GM19240 (cell line): Measurements from ENCODE around the gene PANK3.
"Not testable (repeated sequence)": the region's sequence is repeated elsewhere in the genome, so short reads cannot be mapped to it uniquely, and the experiment has no call there.

Source experiments
- DNase-seq: peaks from one replicate; pipeline ENCODE4 v3.0.0; 2011; ENCODE audit warnings: low spot score; ENCODE audit not compliant: insufficient read length

PANK3 gene

DNA sequence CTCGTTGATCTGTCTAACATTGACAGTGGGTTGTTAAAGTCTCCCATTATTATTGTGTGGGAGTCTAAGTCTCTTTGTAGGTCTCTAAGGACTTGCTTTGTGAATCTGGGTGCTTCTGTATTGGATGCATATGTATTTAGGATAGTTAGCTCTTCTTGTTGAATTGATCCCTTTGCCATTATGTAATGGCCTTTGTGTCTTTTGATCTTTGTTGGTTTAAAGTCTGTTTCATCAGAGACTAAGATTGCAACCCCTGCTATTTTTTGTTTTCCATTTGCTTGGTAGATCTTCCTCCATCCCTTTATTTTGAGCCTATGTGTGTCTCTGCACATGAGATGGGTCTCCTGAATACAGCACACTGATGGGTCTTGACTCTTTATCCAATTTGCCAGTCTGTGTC is 17.0 kb upstream of the PANK3 start:
- DNase-seq = not testable (repeated sequence)

DNA sequence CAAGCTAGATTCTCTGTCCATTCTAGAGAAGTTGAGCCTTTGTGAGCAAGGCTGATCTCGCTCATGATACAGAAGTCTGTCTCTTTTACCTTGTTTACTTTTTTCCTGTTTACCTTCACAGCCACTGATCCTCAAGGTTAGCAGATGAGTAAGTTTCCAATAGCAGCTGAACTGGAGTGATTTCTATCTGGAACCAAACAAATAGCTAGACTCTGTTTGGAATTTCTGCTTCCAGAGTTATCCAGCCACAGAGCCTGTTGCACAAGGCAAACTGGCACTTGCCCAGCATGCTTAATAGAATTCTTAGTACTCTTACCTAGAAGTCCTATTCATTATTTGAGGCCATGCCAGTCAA is 12.8 kb upstream of the PANK3 start:
- DNase-seq = no peak

DNA sequence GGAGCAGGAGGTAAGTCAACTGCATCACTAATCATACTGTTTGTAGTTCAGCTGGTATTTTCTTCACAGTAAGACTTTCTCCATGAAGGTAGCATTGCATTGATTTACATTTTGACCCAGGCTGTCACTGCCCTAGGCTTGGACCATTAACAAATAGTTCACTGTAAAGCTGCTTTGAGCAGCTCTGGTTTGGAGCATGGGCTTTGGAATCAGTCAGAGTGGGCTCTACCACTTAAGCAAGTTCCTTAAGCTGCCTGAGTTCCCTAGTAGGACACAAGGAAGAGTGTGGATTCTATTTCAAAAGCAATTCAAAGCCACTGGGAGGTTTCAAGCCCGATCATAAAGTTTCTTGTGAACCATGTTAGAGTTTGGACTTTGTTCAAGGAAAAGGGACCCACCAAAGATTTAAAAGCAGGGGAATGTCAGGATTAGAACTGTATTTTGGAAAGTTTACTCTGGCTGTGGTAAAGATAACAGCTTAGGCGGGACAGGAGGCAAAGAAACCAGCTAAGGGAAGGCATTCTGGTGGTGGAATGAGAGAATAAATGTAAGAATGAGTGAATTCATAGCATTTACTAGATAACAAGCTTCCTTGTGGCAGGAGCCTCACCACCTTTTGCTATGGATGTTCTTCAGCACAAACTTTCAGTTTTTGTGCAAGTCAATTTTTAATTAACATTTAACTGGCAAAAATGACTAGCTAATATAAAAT is 12.3 kb upstream of the PANK3 start:
- DNase-seq = no peak

DNA sequence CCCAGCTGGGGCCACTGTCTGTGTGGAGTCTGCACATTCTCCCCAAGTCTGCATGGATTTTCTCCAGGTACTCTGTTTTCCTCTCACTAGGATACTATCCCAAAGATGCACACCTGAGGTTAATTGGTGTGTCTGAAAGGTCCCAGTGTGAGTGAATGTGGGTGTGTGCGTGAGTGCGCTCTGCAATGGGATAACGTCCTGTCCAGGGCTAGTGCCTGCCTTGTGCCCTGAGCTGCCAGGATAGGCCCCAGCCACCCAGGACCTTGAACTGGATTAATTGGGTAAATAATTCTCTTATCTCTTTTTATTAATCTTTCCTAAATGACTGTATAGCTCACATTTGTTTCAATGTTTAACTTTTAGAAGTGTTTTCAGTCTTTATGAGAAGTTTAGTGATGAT is 11.5 kb upstream of the PANK3 start:
- no peak for DNase-seq

DNA sequence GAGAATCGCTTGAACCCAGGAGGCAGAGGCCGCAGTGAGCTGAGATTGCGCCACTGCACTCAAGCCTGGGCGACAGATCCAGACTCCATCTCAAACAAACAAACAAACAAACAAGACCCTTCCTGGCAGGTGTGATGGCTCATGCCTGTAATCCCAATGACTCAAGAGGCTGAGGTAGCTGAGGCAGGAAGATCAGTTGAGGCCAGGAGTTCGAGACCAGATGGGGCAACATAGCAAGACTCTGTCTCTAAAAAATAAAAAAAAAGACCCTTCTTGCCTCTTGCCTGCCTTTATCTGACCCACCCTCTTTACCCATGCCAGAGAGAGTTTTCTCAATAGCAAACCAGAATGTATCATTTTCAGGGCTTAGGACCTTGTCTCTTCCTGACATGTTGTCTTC is 8.8 kb upstream of the PANK3 start:
- DNase-seq = no peak

DNA sequence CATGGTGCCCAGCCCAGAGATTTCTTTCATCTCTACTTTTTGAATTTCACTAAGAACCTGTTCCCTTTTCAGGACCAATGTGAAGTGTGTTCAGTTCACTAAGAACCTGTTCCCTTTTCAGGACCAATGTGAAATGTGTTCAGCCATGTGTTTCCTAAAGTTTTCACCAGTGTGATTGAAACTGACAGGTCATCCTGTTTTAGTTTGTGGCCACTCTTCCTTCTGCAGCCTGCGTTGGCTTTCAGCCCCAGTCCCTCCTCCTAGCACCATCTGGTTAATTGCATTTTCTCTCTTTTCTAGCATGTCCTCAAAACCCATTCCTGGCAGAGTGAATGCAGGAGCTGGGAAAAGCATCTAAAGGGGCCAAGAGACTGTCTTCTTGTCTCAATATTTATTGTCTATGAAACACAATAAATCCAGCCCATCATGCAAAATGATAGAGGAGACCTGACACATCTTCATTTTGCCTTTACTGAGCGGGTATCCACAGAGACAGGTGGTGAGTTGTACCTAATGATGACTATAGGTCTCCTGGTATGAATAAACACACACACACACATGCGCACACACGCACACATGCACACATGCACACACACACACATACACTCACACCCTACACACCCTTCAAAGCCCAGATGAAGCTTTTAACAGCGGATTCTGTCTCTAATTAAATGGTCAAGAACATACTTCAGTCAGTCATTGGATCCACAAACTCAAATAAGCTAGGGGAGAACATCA is 6.1 kb upstream of the PANK3 start:
- no peak for DNase-seq

DNA sequence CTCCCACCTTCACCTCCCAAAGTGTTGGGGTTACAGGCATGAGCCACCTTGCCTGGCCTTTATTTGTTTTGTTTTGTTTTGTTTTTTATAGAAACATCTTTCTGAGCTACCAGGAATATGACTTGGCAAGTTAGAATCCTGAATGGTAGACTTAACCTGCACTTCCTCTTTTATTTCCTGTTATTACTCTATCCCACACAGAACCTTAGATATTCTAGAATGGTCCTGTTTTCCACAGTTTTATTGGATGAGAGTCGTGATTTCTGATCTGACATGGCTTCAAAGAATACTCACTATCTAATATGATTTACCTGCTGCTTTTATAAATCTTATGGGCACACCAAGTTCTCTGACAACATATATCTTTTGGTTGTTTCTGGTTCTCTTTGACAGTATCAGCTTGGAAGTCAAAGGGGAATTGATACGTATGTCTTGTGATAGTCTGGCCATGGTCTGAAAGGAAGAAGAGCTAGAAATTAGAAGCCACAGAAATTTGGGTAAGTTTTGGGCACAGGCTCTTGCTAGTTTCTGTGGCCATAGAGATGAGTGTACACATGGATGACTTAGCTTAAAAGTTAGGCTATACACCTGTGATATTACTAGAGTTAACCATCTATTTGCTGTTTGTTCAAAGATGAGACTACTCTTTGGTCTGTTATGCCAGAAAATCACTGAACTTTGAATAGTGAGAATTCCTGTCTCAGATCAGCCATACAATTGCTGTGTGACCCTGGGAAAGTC is 4.7 kb upstream of the PANK3 start:
- no peak for DNase-seq

DNA sequence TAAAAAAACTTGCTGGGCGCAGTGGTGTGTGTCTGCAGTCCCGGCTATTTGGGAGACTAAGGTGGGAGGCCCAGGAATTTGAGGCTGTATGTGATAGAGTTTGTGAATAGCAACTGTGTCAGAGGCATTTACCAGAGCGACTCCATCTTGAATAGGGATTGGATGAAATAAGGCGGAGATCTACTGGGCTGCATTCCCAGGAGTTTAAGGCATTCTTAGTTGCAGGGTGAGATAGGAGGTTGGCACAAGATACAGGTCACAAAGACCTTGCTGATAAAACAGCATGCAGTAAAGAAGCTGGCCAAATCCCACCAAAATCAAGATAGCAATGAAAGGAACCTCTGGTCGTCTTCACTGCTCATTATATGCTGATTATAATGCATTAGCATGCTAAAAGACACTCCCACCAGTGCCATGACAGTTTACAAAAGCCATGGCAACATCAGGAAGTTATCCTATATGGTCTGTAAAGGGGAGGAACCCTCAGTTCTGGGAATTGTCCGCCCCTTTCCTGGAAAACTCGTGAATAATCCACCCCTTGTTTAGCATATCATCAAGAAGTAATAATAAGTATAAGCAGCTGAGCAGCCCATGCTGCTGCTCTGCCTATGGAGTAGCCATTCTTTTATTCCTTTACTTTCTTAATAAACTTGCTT is 1.8 kb upstream of the PANK3 start:
- DNase-seq = not testable (repeated sequence)

DNA sequence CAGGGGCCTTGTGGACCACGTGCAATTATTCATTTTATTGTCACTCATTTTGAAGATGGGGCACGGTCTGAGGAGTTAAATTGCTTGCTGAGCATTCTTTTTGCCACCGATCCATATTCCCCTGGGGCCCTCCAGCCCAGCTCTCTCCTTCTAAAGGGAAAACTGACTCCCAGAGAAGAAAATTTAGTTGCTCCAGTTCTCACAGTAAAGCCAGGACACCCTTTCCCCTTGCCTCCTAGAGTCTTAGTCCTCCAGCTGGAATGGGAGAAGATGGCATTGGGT is 1.0 kb upstream of the PANK3 start:
- no peak for DNase-seq

DNA sequence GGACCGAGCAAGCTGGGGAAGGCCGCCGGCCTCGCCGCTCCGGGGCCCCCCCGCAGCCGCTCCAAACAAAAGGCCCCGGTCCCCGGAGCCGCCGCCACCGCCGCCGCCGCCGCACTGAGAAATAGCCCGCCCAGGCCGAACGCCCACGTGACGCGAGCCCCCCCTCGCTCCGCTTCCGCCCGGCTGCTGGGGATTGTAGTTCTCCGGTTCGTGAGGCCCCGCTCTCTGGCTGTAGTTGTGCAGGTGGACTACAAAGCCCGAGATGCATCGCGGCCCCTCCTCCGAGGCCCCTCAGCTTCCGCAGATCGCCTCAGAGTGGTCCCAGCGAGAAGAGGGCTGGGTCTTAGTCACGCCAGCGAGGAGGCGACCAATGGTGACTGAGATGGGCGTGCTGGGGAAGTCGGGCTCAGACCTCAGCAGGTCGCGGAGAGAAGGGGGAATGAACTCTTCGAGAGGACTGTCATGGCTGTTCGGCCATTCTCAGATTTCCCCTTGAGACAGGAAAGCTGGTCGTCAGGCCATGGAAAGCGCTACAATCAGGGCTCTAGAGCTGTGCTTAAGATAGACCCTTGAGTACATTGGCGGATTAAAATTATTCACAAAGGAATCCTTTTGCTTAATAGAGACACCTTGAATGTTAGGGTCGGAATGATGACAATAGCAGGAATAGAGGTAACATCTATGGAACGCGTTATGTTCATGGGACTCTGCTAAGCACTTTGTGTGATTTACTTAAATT is 489 bp upstream of the PANK3 start:
- DNase-seq = peak; percentile 87

DNA sequence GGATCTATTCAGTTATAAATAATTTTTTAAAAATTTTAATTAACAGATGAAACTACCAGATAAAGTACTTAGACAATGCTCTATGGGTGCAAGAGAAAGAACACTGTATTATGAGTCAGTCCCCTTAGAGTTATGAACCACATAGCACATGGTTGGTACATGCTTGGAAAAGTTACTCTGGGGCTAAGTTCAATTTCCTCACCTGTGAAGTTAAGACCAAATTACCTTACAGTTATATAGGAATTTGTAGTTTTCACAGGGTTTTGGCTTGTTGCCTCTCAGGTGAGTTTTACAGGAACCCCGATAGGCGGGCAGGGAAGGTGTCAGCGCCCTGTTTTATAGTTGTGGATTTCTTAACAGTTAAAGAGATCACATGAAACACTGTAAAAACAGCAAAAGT is 1.2 kb downstream of the PANK3 start:
- no peak for DNase-seq

DNA sequence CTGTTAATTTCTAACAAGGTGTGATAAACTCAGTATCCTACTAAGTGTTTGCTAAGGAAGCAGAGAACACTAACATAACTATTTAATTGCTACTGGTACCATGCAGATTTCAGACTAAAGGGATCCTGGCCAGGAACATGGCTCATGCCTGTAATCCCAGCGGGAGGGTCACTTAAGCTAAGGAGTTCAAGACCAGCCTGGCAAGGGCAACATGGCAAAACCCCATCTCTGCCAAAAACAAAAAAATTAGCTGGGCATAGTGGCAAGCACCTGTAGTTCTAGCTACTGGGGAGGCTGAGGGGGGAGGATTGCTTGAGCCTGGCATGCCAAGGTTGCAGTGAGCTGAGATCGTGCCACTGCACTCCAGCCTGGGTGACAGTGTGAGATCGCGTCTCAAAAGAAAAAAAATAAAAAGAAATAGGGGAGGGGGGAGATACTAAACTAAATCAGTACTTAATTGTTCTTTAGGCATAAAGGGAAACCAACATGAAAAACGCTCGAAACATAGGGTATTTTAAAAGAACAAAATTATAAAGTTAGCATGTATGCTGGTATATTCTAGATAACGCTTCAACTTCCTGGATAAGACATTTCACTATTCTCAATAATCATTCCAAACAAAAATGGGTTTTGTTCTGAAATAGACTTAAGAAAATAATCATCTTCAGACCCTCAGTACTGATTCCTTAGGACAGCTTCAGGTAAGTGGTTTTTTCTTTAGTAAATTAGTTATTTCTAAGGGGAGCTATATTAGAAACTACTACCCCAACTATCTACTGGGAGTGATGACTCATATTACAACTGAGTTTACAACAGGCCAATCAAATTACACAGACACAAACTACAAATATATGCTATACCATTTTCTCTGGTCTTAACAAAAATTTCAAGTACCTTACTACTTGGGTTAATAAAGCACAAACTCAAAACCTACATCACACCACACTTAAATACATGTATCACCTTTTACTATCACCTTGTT is 3.5 kb downstream of the PANK3 start:
- DNase-seq = no peak

DNA sequence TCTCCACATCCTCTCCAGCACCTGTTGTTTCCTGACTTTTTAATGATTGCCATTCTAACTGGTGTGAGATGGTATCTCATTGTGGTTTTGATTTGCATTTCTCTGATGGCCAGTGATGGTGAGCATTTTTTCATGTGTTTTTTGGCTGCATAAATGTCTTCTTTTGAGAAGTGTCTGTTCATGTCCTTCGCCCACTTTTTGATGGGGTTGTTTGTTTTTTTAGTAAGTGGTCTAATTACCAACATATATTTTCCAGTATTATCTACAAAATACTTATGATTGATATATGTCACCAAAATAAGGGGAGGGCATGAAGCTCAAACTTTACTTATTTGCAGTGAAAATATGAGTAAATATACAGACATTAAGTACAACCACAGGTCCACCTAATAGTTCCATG is 5.0 kb downstream of the PANK3 start:
- not testable (repeated sequence) for DNase-seq

DNA sequence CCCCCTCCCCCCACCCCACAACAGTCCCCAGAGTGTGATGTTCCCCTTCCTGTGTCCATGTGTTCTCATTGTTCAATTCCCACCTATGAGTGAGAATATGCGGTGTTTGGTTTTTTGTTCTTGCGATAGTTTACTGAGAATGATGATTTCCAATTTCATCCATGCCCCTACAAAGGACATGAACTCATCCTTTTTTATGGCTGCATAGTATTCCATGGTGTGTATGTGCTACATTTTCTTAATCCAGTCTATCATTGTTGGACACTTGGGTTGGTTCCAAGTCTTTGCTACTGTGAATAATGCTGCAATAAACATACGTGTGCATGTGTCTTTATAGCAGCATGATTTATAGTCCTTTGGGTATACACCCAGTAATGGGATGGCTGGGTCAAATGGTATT is 5.5 kb downstream of the PANK3 start:
- not testable (repeated sequence) for DNase-seq

DNA sequence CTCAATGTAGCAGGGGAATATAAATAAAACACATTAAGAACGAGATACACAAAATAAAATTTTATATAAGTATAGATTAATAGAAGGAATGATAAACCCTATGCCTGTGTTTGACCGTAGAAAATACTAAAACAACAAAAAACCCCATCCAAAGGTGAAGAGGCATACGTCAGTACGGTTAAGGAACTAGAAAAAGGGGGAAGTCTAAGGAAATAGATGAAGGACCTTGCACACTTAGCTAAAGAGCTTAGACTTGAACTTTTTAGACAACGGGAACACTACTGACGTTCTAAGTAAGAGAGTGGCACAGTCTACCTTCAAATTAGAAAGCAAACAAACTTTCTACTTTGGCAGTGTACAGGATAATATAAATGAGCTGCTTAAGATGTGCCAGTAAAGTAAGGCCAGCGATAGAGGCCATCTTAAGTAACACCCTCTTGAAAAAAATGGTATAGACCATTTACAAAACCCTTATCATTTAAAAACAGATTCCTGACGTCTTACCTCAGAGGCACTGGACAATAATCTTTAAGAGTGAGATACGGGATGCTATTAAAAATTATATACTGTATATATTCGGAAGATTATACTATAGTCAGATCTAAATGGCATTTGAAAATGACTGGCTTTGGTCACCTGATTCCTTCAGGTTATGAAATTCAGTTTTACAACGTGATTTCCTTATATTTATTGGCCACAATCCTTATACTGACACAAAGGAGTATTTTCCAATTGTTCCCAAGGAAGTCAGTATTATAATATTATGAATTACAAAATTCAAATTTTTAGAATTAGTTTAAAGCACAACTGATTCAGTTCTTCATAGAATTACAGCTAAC is 8.5 kb downstream of the PANK3 start:
- DNase-seq = no peak

DNA sequence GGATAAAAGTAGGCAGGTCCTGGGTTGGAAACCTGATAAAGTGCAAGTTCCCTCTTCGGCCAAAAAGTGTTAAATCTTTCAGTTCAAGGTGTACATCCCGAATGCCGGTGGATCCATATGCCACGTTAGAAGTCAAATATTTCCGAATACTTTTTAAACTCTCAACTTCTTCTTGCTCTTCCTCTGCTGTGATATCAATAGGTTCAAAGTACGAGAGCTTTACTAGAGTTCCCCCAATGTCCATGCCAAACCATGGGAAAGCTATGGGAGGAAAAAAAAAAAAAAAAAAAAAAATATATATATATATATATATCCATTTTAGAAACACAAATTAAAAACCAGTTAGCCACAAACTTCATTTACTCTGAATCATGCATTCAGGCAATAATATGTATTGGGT is 10.4 kb downstream of the PANK3 start:
- DNase-seq = no peak

DNA sequence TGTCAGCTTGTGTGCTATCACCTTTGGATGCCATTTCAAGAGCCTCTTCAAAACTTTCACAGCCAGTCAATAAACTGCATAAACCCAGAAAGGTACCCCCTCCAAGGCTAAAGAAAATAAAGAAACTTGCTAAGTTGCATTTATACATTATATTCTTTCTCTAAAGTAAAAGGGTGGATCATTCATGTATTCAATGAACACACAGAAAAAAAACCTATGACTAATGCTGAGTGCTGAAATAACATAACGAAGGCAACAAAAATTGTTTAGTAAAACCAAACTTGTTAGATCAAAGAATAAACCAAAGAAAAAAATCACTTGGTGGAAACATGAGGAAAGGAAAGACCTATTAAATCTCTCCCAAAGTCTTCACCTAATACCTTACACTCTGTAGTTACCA is 15.2 kb downstream of the PANK3 start:
- no peak for DNase-seq

DNA sequence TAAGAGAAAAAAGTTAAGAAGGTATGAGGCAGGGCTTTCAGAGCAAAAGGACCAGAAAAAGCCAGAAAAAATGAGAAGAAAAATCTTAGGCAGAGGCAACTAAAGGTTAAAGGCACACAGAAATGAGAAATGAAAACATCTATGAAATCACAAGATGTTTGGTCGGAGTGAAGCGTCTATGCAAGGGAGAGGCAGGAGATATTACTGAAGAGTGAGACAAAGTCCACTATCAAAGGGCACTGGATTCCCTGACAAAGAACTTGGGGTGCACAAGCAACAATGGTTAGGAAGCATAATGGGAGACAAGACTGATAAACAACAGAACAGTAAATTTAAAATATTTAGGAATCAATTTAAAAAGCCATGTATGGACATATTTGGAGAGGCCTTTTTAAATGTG is 16.9 kb downstream of the PANK3 start:
- DNase-seq = no peak

DNA sequence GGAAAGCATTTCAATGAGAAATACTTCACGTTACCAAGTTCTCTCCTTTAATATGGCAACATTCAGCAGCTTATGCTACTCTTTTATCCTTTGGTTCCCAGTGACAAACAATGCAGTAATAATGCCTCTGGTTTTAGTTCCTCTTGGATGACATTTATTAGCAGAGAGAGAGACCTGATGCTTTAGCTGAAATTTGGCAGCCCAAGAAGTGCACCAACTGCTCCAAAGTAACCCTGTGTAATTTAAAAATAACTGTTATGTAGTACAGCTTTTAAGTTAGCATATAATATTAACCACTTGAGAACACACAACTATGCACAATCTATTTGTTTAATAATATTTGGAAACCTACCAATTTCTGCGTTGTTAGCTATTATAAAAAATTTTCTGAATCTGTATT is 21.8 kb downstream of the PANK3 start:
- DNase-seq = no peak
